H1 (cell line): ENCODE results near the gene ZFR. TPM values are rescaled to one million over a fixed set of nuclear protein-coding genes. Genes with fewer than 3 reads are reported as not detected.

Experiments
- BCL11A ChIP-seq, 2 experiments: IDR thresholded peaks; one replicate each; pipeline ENCODE4 v1.6.1; 2011; ENCODE audit warnings: low read depth in 2 of 2, low read length in 2 of 2, mild to moderate bottlenecking in 2 of 2
- CHD7 ChIP-seq: fragments of 300-600 bp; sonication (generic); IDR thresholded peaks from 2 replicates; pipeline ENCODE4 v1.7.1; 2012; ENCODE audit warnings: low read length, moderate library complexity, mild to moderate bottlenecking, inconsistent platforms; ENCODE audit not compliant: insufficient replicate concordance
- HDAC6 ChIP-seq: IDR thresholded peaks from one replicate; pipeline ENCODE4 v1.7.1; 2012; ENCODE audit warnings: low read depth, mild to moderate bottlenecking, inconsistent platforms, low read length, moderate library complexity
- PHF8 ChIP-seq: fragments of 200-600 bp; sonication (generic); conservative IDR thresholded peaks from 2 replicates; pipeline ENCODE4 v1.7.1; 2012; ENCODE audit warnings: low read depth, mild to moderate bottlenecking, inconsistent platforms, low read length, moderate library complexity
- RBBP5 ChIP-seq: IDR thresholded peaks from 2 replicates; pipeline ENCODE4 v1.7.1; 2012; ENCODE audit warnings: low read depth, mild to moderate bottlenecking, inconsistent platforms, low read length, moderate library complexity, borderline replicate concordance
- RFX5 ChIP-seq: IDR thresholded peaks from 2 replicates; pipeline ENCODE4 v1.6.1; 2011; ENCODE audit warnings: low read depth, low read length, improper control_type of control experiment, borderline replicate concordance
- USF2 ChIP-seq: IDR thresholded peaks from 2 replicates; pipeline ENCODE4 v1.6.1; 2011; ENCODE audit warnings: low read length, improper control_type of control experiment
- polyA plus RNA-seq, 7 experiments: library from polyadenylated mRNA; depleted of rRNA in 3 of 7; stranded (reverse) in 5 of 7; unstranded in 2 of 7; fragments of >200 nt in 5 of 7; fragments of 200-250 nt in 2 of 7; gene quantifications; 1 replicate in 5 of 7; 2 replicates in 1 of 7; 4 replicates in 1 of 7; pipeline versions ENCODE4 v1.2.1 to v1.2.3, GENCODE V29; 2011 to 2013; ENCODE audit warnings: missing spikeins in 2 of 7, mixed read lengths in 2 of 7
- total RNA-seq: library from RNA; stranded (reverse); fragmentation: NEBNext Ultra II Directional; extraction: Animal tissue kit (Norgen Biotek cat#: 25700); gene quantifications from 2 replicates; pipeline ENCODE4 v1.2.1, GENCODE V29; 2021
- TF ChIP-seq, protein P1 (sequence below), 3 experiments: IDR thresholded peaks; 1 replicate in 2 of 3; 2 replicates in 1 of 3; pipeline versions ENCODE4 v1.5.1 to v1.6.1; 2011; ENCODE audit warnings: low read length in 3 of 3, mild to moderate bottlenecking in 3 of 3, inconsistent platforms in 2 of 3, low read depth in 1 of 3, moderate library complexity in 1 of 3; ENCODE audit not compliant: insufficient read depth in 1 of 3; ENCODE audit errors: control extremely low read depth in 1 of 3

Gene ZFR
- total and polyA plus RNA-seq, 2 of the 8 experiments (the other 6 are each of a cell fraction or from before 2014, with no cell fraction given) = 68.8 to 92.7 TPM

DNA sequence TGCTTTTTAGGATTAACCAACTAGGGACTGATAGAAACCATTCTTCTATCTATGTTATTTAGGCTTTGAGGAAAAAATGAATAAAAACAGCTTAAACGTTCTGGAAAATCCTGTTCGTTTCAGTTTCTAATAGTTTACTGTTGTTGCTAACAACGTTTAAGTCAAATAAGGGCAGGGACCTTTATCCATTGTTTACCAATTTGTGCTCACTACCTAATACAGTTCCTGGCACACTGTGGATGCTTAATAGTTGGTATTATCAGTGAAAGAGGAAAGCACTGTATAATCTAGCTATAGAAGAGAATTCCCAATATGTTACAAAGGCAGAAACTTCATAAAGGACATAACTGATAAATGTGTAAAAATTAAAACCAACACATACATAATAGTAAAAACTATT, 52.5 kb downstream of the ZFR start (continued):
- TF ChIP-seq CHD7 (no peak), HDAC6 (no peak), USF2 (no peak), BCL11A (IDR thresholded peaks at IDR 0.05; ENCODE audit: low read depth in 2 of 2, low read length in 2 of 2) (no peak), RFX5 (no peak), RBBP5 (no peak), PHF8 (no peak)
- TF ChIP-seq, protein P1, sequence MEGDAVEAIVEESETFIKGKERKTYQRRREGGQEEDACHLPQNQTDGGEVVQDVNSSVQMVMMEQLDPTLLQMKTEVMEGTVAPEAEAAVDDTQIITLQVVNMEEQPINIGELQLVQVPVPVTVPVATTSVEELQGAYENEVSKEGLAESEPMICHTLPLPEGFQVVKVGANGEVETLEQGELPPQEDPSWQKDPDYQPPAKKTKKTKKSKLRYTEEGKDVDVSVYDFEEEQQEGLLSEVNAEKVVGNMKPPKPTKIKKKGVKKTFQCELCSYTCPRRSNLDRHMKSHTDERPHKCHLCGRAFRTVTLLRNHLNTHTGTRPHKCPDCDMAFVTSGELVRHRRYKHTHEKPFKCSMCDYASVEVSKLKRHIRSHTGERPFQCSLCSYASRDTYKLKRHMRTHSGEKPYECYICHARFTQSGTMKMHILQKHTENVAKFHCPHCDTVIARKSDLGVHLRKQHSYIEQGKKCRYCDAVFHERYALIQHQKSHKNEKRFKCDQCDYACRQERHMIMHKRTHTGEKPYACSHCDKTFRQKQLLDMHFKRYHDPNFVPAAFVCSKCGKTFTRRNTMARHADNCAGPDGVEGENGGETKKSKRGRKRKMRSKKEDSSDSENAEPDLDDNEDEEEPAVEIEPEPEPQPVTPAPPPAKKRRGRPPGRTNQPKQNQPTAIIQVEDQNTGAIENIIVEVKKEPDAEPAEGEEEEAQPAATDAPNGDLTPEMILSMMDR (IDR thresholded peaks at IDR 0.05; ENCODE audit: control extremely low read depth in 1 of 3, insufficient read depth in 1 of 3, low read depth in 1 of 3, low read length in 3 of 3) = no peak
